ENCODE results near the gene PCDH10.

Gene PCDH10

GRCh38 chr4:133148690-133149363 is at the start of gene PCDH10:
PCDH10 (plus strand) TSS chr4:133149294; CDS start chr4:133150141, 847 bp downstream.
- no peak for DNase-seq (ENCODE audit: low read depth)

GRCh38 chr4:133102043-133102442 is 47.1 kb upstream of the PCDH10 start:
- no peak for DNase-seq (ENCODE audit: low read depth)

GRCh38 chr4:133102612-133103409 is 46.3 kb upstream of the PCDH10 start:
- no peak for DNase-seq (ENCODE audit: low read depth)

- no peak for DNase-seq (ENCODE audit: low read depth)
Observed at GRCh38 chr4:133112641-133113040, 36.5 kb upstream of the PCDH10 start.

- no peak for DNase-seq (ENCODE audit: low read depth)
Observed at GRCh38 chr4:133124746-133125145, 24.3 kb upstream of the PCDH10 start.

- no peak for DNase-seq (ENCODE audit: low read depth)
Observed at GRCh38 chr4:133127500-133127899, 21.6 kb upstream of the PCDH10 start.

- no peak for DNase-seq (ENCODE audit: low read depth)
Observed at GRCh38 chr4:133129237-133129636, 19.9 kb upstream of the PCDH10 start.

- DNase-seq (ENCODE audit: low read depth), result no peak
Observed at GRCh38 chr4:133130171-133130570, 18.9 kb upstream of the PCDH10 start.

DNA sequence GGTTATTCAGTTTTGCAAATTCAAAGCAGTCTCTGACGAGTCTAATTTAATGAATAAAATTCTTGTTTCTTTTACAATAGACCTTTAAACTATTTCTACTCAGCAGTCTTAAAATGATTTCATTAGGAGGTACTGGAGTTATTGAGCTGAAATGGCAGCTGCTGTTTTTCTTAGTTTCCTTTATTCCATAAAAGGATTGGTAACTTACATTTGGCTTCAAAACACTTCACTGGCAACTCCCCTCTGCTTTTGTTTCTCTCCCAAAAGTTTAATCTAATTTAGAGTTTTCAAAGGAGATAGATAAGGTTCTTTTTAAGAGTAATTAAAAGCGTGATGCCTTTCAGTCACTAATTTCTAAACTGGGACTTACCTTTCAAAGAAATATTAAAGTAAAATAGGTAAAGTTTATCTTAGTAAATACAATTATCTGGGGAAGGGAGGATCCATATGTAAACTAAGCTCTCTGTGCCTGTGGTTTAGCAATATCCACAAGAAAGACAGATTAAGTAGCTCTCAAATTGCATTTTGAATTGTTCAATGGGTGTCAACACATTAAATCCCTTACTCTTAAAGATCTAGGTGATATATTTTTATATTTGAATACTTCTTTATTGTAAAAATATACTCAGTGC is 17.1 kb upstream of the PCDH10 start:
- no peak for DNase-seq (ENCODE audit: low read depth)

DNA sequence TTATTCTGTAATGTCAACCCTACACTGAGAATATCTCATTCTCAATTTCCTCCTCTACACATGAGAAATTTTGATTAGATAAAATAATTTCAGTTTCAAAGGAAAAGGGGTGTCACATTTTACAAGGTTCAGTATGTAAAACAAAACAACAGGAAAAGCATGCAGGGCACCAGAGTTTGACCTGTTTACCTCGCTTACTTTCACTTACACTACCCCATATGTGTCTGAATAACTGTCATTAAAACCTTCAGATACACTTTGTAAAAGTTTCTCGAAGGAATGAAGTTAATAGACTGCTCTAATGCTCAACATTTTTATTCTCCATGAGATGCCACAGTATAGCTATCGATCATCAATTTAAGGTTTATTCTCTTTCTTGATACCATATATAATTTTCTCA is 12.3 kb upstream of the PCDH10 start:
- DNase-seq (ENCODE audit: low read depth), result no peak

DNA sequence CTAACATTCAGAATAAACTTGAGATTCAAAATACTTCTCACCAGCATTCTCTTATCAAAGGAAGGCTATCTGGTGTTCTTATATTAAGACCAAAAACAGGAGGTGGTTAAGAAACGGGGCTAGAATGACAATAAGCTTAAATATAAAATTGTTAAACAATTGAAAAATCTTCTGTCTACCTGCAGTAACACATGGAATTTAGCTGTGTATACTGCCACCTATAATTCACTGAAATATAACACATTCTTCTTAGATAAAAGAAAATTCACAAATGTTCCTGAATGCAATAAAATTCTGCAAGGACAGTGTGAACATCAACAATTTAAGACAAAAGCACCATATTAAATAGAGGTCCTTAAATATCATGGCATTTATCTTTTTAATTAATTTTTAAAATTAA is 11.5 kb upstream of the PCDH10 start:
- DNase-seq (ENCODE audit: low read depth), result no peak

- DNase-seq (ENCODE audit: low read depth), result no peak
Observed at GRCh38 chr4:133143775-133144430, 5.2 kb upstream of the PCDH10 start.

GRCh38 chr4:133145241-133145640 is 3.9 kb upstream of the PCDH10 start:
- no peak for DNase-seq (ENCODE audit: low read depth)

DNA sequence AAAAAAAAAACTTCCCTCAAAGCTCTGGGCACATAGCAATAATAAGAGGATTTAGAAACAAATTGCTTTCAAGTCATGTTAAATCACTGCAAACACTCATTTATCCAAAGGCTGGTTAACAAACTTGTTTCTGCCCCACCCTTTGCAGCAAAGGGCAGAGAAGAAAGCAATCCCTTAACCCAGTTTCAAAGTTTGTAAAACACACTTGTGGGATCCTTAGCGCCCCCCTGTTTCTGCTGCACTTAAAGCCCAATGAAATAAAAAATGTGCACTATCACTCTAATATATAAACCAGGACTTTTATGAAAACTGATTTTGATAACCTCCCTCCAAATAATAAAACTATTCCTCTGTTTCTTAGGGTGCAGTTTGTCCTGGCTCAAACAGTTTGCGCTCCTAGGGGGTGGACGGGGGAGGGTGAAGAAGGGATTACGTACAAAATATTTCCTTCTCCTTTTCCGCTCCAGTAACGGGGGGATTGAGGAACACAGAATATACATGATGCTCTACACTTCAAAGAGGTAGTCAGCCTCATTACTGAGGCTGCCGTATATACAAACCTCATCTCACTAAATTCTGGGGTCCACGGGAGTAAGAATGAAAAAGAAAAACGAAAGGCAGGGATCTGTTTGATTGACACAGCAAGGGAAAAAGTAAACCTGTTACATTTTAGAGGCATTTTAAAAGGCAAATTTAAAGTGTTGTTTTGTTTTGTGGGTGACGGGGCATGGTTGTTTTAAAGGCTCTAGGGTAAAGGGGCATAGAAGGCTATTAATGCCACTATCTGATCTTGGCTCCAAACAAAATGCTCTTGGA is 3.1 kb upstream of the PCDH10 start:
- no peak for DNase-seq (ENCODE audit: low read depth)

DNA sequence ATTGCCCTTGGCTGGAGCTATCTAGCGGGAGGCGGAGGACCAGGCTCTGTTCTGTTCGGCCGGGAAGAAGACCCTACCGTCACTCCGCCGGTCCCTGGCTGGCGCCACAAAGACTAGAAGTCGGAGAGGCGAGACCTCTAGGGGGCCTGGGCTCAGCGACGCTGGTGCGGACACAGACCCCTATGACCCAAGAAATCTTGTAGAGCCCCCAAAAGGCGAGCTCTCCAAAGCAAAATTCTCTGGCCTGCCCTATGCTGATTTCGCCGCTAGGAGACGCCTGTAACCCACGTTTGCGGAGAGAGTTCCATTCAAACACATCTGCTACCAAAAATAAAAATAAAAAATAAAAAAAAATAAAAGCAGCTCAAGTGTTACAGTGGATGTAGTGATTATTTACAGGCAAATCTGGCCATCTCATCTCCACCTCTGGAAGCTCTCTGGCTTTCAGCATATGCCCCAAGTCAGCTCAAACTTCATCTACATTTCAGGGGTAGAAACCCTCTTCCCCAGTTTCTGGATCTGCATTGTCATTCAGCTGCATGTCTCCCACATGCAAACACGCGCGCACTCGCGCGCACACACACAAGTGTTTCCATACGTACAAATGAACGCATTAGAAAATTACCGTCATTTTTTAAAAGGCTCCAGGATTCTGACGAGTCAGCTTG is 2.4 kb upstream of the PCDH10 start:
- DNase-seq (ENCODE audit: low read depth), result no peak

DNA sequence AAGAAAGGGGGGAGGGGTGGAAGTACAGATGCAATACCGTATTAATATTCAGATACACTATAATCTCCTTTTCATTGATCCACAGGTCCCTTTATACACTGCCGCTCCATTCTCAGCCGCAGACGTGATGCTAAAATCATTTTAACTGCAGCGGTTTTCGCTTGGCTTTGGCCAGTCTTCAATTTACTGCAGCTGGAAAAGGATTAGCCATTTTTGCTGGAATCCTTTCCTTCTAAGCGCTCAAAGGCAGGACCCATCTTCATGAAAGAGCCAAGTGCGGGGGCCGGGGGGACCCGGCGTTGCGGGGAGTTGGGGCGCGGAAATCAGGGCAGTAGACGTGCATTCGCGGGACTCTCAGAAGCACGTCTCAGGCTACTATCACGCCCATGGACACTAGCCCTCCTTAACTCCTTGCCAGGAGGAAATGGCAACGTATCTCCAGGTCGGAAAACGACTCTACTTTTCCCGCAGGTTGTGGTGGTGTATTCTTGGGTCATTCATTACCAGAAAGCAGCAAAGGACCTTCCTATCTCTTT is 1.7 kb upstream of the PCDH10 start:
- DNase-seq (ENCODE audit: low read depth), result no peak

DNA sequence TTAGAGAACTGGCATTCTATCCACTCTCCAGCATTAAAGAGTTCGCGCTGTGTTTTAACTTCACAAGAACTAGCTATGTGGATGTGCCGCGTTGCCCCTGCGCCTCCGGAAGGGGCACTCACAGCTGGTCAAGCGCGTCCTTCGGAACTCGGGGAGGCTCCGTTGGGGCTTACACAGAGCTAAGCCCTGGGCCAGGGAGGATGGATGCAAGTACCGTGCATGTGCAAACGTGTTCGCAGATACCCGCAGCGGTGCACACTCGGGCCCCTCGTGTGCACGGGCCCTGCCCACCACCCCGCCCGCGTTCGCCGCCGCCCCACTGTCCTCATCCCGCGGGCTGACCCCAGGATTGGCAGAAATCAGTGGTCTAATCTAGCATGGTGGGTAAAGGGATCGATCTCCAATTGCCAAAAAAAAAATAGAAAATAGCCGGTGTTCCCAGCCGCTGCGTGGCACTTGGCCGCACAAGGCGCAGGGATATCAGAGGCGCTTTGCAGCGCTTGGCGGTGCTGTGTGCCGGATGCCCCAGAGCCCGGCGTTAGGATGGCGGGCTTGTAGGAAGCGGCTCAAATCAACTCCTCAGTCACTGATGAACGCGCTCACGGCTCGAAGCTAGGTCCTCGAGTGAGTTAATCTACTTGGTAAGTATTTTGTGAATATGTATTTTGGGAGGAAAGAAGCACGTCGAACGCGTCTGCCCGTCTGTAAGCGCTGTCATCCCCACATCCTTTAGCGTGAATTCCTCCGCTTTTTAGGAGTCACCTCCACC is 989 bp upstream of the PCDH10 start:
- DNase-seq (ENCODE audit: low read depth), result no peak

DNA sequence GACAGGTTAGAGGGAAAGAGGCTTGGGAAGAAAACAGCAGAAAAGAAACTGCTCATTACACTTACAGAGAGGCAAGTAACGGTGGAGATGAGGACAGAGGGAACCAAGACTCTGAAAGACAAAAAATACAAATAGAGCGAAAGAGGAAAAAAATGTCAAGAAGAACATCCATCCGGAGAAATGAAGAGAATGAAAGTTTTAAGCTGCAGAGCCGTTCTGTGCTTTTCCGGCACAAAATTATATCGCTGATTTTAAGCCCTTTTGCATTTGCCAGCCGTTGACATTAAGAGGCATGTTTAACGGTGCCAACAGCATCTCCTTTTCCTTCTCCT is 236 bp downstream of the PCDH10 start:
- no peak for DNase-seq (ENCODE audit: low read depth)

GRCh38 chr4:133149932-133150471 is 908 bp downstream of the PCDH10 start:
- no peak for DNase-seq (ENCODE audit: low read depth)

Measured in activated T-helper 9 cell treated with anti-CD3 and anti-CD28 coated beads, Interleukin-2, amount 50 U/mL, for 16 hours (primary cell).